Lower lobe of right lung (tissue), 2 donors: ENCODE results near the gene SETD2. TPM values are rescaled to one million over a fixed set of nuclear protein-coding genes. Genes with fewer than 3 reads are reported as not detected.

ENCODE experiments used
- ATAC-seq, 2 donors: fragments of 200-7000 bp; cut with Tn5 transposase; one replicate each; pipeline ENCODE4 v1.9.1; 2020 to 2022; ENCODE audit warnings: mild to moderate bottlenecking in 2 of 2, moderate library complexity in 2 of 2
- DNase-seq: peaks from one replicate; pipeline ENCODE4 v3.0.0-alpha.2; 2020
- H3K27ac ChIP-seq: fragments of 200-600 bp; one replicate; pipeline ENCODE4 v1.8.0; 2022
- H3K27me3 ChIP-seq: fragments of 200-600 bp; one replicate; pipeline ENCODE4 v1.8.0; 2022; ENCODE audit warnings: low read depth
- H3K36me3 ChIP-seq: fragments of 200-600 bp; one replicate; pipeline ENCODE4 v1.8.0; 2022; ENCODE audit warnings: mild to moderate bottlenecking
- H3K4me1 ChIP-seq: fragments of 200-600 bp; one replicate; pipeline ENCODE4 v1.8.0; 2022
- H3K4me3 ChIP-seq: fragments of 200-600 bp; one replicate; pipeline ENCODE4 v1.8.0; 2022; ENCODE audit warnings: mild to moderate bottlenecking
- H3K9me3 ChIP-seq: fragments of 200-600 bp; one replicate; pipeline ENCODE4 v1.8.0; 2022
- intact Hi-C: fragments of 100-400 bp; cut with DNase I; formaldehyde crosslinking; loops from one replicate; pipeline ENCODE4 v1.11.0; 2022
- total RNA-seq: library from RNA; stranded (reverse); fragmentation: NEBNext Ultra II Directional; extraction: Animal tissue kit (Norgen Biotek cat#: 25700); gene quantifications from one replicate; pipeline ENCODE4 v1.2.1, GENCODE V29; 2021
- TF ChIP-seq, protein P1 (sequence below): fragments of 200-600 bp; IDR thresholded peaks from one replicate; pipeline ENCODE4 v1.8.0; 2022; ENCODE audit warnings: antibody characterized with exemption, mild to moderate bottlenecking
- donor health status: DM: no; HTN: yes; CAD: no; lungs with severe emphysema.

SETD2 gene
- total RNA-seq, 1 donor from 2014 or later = 47.9 TPM

DNA sequence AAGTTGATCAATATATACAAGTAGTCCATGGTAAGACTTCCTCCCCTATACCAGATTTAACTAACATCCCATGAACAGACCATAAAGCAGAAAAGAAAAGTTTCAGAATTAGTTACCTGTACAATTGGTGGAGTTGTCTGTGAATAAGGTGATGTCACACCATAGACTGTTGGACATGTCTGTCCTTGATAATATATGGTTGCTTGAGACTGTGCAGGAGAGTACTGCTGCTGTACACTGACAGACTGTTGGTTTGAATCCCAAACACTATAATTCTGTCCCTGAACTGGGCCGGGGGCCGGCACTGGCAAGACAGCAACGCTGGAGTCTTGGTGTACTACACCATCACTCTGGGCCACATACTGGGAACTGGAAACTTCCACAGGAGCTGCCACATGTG, 107.2 kb downstream of the SETD2 start:
- H3K4me1 ChIP-seq = no peaks in the 10 kb centered on the region
- peaks cover 63% of the 10 kb centered on the region for H3K36me3 ChIP-seq
- intact Hi-C loops = no loop called here
- H3K9me3 ChIP-seq = no peaks in the 10 kb centered on the region
- DNase-seq (no peak), ATAC-seq (no peak)
- H3K27ac ChIP-seq = no peak overlapping the region
- TF ChIP-seq, protein P1, sequence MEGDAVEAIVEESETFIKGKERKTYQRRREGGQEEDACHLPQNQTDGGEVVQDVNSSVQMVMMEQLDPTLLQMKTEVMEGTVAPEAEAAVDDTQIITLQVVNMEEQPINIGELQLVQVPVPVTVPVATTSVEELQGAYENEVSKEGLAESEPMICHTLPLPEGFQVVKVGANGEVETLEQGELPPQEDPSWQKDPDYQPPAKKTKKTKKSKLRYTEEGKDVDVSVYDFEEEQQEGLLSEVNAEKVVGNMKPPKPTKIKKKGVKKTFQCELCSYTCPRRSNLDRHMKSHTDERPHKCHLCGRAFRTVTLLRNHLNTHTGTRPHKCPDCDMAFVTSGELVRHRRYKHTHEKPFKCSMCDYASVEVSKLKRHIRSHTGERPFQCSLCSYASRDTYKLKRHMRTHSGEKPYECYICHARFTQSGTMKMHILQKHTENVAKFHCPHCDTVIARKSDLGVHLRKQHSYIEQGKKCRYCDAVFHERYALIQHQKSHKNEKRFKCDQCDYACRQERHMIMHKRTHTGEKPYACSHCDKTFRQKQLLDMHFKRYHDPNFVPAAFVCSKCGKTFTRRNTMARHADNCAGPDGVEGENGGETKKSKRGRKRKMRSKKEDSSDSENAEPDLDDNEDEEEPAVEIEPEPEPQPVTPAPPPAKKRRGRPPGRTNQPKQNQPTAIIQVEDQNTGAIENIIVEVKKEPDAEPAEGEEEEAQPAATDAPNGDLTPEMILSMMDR = no peak
- no peaks in the 10 kb centered on the region for H3K27me3 ChIP-seq
- no peak overlapping the region for H3K4me3 ChIP-seq

DNA sequence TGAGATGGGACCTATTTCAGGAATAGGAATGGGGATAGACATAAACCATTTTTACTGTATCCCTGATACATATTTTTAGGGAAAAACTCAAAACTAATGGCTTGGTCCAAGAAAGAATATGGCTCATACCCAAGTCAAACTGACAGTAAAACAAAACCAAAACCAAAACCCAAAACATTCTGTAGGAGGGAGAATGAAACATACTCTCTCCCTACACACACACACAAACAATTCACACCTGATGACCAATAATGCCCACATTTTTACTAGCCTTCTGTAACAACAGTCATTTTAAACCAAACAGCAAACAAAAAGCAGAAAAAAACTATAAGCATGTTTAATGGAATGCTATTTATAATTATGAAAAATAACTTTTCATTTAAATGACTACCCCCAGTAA, 109.5 kb downstream of the SETD2 start:
- no peak overlapping the region for H3K27ac ChIP-seq

DNA sequence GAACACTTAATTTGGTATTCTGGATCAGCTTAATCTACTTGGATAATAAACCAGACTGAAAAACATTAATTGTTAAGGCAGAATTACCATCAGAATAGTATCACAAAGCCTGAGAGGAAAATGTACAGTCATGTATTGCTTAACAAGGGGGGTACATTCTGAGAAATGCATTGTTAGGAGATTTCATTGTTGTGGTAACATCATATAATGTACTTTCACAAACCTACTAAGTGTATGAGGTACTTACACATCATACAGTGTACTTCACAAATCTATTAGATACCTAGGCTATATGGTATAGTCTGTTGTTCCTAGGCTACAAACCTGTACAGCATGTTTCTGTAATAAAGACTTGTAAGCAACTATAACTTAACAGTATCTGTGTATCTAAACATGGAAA, 116.2 kb downstream of the SETD2 start:
- Histone ChIP-seq H3K36me3 (peaks cover 40% of the 10 kb centered on the region), H3K4me3 (no peak overlapping the region), H3K27ac (no peak overlapping the region), H3K4me1 (peaks cover 5% of the 10 kb centered on the region), H3K27me3 (no peaks in the 10 kb centered on the region), H3K9me3 (no peaks in the 10 kb centered on the region)
- DNase-seq (no peak), ATAC-seq (no peak)
- TF ChIP-seq, protein P1 = no peak
- intact Hi-C loops = no loop called here

More for the DNA sequence above, 109.5 kb downstream of the SETD2 start:
- TF ChIP-seq, protein P1 = no peak
- intact Hi-C loops = no loop called here
- H3K36me3 ChIP-seq = peaks cover 41% of the 10 kb centered on the region
- no peaks in the 10 kb centered on the region for H3K27me3 ChIP-seq
- H3K4me3 ChIP-seq = no peak overlapping the region
- H3K4me1 ChIP-seq = no peaks in the 10 kb centered on the region
- H3K9me3 ChIP-seq = no peaks in the 10 kb centered on the region
- no peak for DNase-seq
- no peak for ATAC-seq

DNA sequence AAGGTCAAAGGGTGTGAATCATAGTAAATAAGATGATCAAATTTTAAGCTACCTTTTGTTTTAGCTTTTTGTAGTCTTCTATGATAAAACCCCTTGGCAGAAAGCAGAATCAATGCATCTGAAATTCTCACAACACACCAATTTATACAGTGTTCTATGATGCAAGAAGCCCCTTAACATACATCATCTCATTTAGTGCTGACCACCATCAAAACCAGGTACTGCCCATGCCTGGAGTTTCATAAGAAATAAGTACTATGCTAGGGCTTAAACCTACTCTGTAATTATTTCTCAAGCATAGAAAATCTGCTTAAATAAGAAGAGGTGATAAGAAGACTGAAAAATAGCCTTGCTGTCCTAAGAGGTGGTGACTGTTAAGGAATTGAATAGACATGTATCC, 116.8 kb downstream of the SETD2 start:
- H3K4me1 ChIP-seq = peaks cover 5% of the 10 kb centered on the region
- intact Hi-C loops = no loop called here
- no peaks in the 10 kb centered on the region for H3K9me3 ChIP-seq
- no peak for ATAC-seq
- peaks cover 37% of the 10 kb centered on the region for H3K36me3 ChIP-seq
- TF ChIP-seq, protein P1 = no peak
- no peak for DNase-seq
- no peak overlapping the region for H3K4me3 ChIP-seq
- no peak overlapping the region for H3K27ac ChIP-seq
- no peaks in the 10 kb centered on the region for H3K27me3 ChIP-seq

DNA sequence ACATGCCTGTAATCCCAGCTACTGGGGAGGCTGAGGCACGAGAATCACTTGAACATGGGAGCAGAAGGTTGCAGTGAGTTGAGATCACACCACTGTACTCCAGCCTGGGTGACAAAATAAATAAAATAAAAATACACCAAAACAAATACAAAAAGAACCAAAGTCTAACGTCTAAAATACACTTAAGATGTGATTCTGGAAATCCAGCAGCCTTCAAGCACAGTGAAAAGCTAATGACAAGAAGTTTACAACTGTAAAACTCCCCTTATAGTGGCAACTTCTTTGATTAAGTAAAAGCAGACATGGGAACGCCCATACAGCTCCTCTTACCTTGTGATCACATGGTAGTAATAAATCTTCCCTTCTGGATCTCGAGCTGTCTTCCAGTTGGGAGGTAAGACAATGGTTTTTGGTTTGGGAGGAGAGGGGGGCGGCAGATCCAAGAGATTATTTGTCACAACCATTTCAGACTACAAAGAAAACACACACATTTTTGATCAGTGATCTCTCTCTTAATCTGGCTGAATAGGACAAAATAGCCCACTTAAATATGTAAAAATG, 121.6 kb downstream of the SETD2 start:
- Histone ChIP-seq H3K4me3 (no peak overlapping the region), H3K27me3 (no peaks in the 10 kb centered on the region), H3K36me3 (peaks cover 78% of the 10 kb centered on the region), H3K9me3 (no peaks in the 10 kb centered on the region), H3K4me1 (peaks cover under 1% of the 10 kb centered on the region), H3K27ac (no peak overlapping the region)
- intact Hi-C loops = no loop called here
- ATAC-seq (no peak), DNase-seq (no peak)
- TF ChIP-seq, protein P1 = no peak
